ENCODE measurements around the gene PDE4D. TPM values are rescaled to one million over a fixed set of nuclear protein-coding genes. Genes with fewer than 3 reads are reported as not detected.

Gene PDE4D
- total and polyA plus RNA-seq, 10 of the 15 experiments (the other 5 are each of a cell fraction or from before 2014, with no cell fraction given): 0.87 to 4.1 (median 2.2) TPM

GRCh38 chr5:59103303-59103702 lies 790.2 kb downstream of the PDE4D start:
- no peak overlapping the region for H3K4me2 ChIP-seq (ENCODE audit: control insufficient read depth, insufficient read depth)
- CTCF ChIA-PET: interaction anchor here (0.7 to 2.0 kb wide), 3 partner anchors 70 to 856 kb away, joined by 4 to 5 read pairs (median 5); no protein-coding TSS in a partner anchor
- no peaks in the 10 kb centered on the region for H3K36me3 ChIP-seq (ENCODE audit: control insufficient read depth in 2 of 2, insufficient read depth in 2 of 2, low read length in 1 of 2)
- no peak for FAIRE-seq
- intact Hi-C loops (cut with micrococcal nuclease; ENCODE audit: unreplicated experiment) (no loop called here), in situ Hi-C loops (cut with MboI) (no loop called here)
- DNase-seq (ENCODE audit: low read depth, low spot score): no peak
- 41% methylated on average over 3 of the region's 3 CpGs for WGBS (ENCODE audit: insufficient coverage, insufficient replicate concordance, low lambda C conversion rate, missing lambda C conversion rate)
- POLR2A ChIA-PET: no interaction called here
- no peaks in the 10 kb centered on the region for H3K79me2 ChIP-seq (ENCODE audit: control insufficient read depth, insufficient read depth, low read length)
- no peak for ATAC-seq
- no peaks in the 10 kb centered on the region for H4K20me1 ChIP-seq (ENCODE audit: control insufficient read depth, insufficient read depth)
- SMC1A ChIA-PET (ENCODE audit: uncharacterized antibody, unreplicated experiment): interaction anchor here (0.8 to 1.5 kb wide), 4 partner anchors 8 to 85 kb away, joined by 3 to 5 read pairs (median 3); no protein-coding TSS in a partner anchor
- no peak overlapping the region for H3K4me3 ChIP-seq
- no peak overlapping the region for H3K27ac ChIP-seq (ENCODE audit: control insufficient read depth, insufficient read depth)
- no TSS peak for BruUV-seq (replicated peaks)
- H3K4me1 ChIP-seq (ENCODE audit: control insufficient read depth, insufficient read depth, low read length): no peaks in the 10 kb centered on the region
- H3K9me3 ChIP-seq (replicated peaks; ENCODE audit: control insufficient read depth, insufficient read depth, low read length): no peaks in the 10 kb centered on the region
- H2AFZ ChIP-seq (ENCODE audit: control insufficient read depth, low read depth, low read length): no peak overlapping the region
- RAD21 ChIA-PET (ENCODE audit: unreplicated experiment): no interaction called here
- TF ChIP-seq MEF2B (IDR thresholded peaks at IDR 0.05; ENCODE audit: partially characterized antibody, poor library complexity, severe bottlenecking) (no peak), NR2C1 (IDR thresholded peaks at IDR 0.05) (no peak)
- H3K27me3 ChIP-seq (replicated peaks in 1 of 2; ENCODE audit: control insufficient read depth in 2 of 2, insufficient read depth in 2 of 2, low read length in 1 of 2): no peaks in the 10 kb centered on the region
- no peak overlapping the region for H3K9ac ChIP-seq (ENCODE audit: control insufficient read depth, insufficient read depth, low read length)

- TF ChIP-seq CBFB (IDR thresholded peaks at IDR 0.05; ENCODE audit: low read depth): no peak
- intact Hi-C loops (cut with micrococcal nuclease; ENCODE audit: unreplicated experiment): no loop called here
- CTCF ChIA-PET: interaction anchor here (2.0 kb wide), 1 partner anchor 71 kb away, joined by 5 read pairs; no protein-coding TSS in a partner anchor
- Histone ChIP-seq H3K4me2 (ENCODE audit: control insufficient read depth, insufficient read depth) (no peak overlapping the region), H3K27me3 (replicated peaks in 1 of 2; ENCODE audit: control insufficient read depth in 2 of 2, insufficient read depth in 2 of 2, low read length in 1 of 2) (no peaks in the 10 kb centered on the region), H2AFZ (ENCODE audit: control insufficient read depth, low read depth, low read length) (no peak overlapping the region), H3K9ac (ENCODE audit: control insufficient read depth, insufficient read depth, low read length) (no peak overlapping the region), H4K20me1 (ENCODE audit: control insufficient read depth, insufficient read depth) (no peaks in the 10 kb centered on the region), H3K27ac (ENCODE audit: control insufficient read depth, insufficient read depth) (no peak overlapping the region), H3K4me3 (no peak overlapping the region), H3K4me1 (ENCODE audit: control insufficient read depth, insufficient read depth, low read length) (no peaks in the 10 kb centered on the region), H3K79me2 (ENCODE audit: control insufficient read depth, insufficient read depth, low read length) (no peaks in the 10 kb centered on the region), H3K9me3 (replicated peaks; ENCODE audit: control insufficient read depth, insufficient read depth, low read length) (no peaks in the 10 kb centered on the region), H3K36me3 (ENCODE audit: control insufficient read depth in 2 of 2, insufficient read depth in 2 of 2, low read length in 1 of 2) (no peaks in the 10 kb centered on the region)
- in situ Hi-C loops (cut with MboI): no loop called here
- no TSS peak for BruUV-seq (replicated peaks)
- RAD21 ChIA-PET (ENCODE audit: unreplicated experiment): interaction anchor here (0.5 kb wide), 1 partner anchor 12 kb away, joined by 4 read pairs; no protein-coding TSS in a partner anchor
- no peak for ATAC-seq
- SMC1A ChIA-PET (ENCODE audit: uncharacterized antibody, unreplicated experiment): interaction anchor here (1.4 to 1.7 kb wide), 2 partner anchors 13 to 22 kb away, joined by 3 to 4 read pairs; no protein-coding TSS in a partner anchor
- POLR2A ChIA-PET: no interaction called here
- DNase-seq (ENCODE audit: low read depth, low spot score): no peak
- FAIRE-seq: no peak
- 100% methylated on average over 1 of the region's 1 CpG for WGBS (ENCODE audit: insufficient coverage, insufficient replicate concordance, low lambda C conversion rate, missing lambda C conversion rate)
Measured at GRCh38 chr5:59102437-59102836, 791.1 kb downstream of the PDE4D start.

Data from GM12878 (cell line).